Pancreas (tissue), 10 donors: Measurements from ENCODE around the gene LRP1B. TPM values are rescaled to one million over a fixed set of nuclear protein-coding genes. Genes with fewer than 3 reads are reported as not detected.
"Not testable (repeated sequence)": the region's sequence is repeated elsewhere in the genome, so short reads cannot be mapped to it uniquely, and the experiment has no call there.

ENCODE experiments used
- ATAC-seq, 4 donors: fragments of 200-7000 bp; cut with Tn5 transposase; one replicate each; pipeline versions ENCODE4 v1.8.0 to v1.9.1; 2020; ENCODE audit warnings: mild to moderate bottlenecking in 4 of 4, moderate library complexity in 4 of 4
- DNase-seq, 6 donors: peaks; one replicate each; pipeline ENCODE4 v3.0.0-alpha.2; 2020
- FAIRE-seq: peaks from 2 replicates; lab custom pipeline; 2012; peaks lifted over from hg19 to GRCh38; lab: Jason Lieb, UNC
- H3K27ac ChIP-seq, 4 donors: fragments of 200-600 bp; sonication (generic); 1 replicate in 3 of 4; 2 replicates in 1 of 4; pipeline versions ENCODE4 v1.5.0 to v1.8.0; 2020
- H3K27me3 ChIP-seq, 4 donors: fragments of 200-600 bp; one replicate each; pipeline ENCODE4 v1.8.0; 2021
- H3K36me3 ChIP-seq, 3 donors: fragments of 200-600 bp; sonication (generic) in 1 of 3; one replicate each; pipeline versions ENCODE4 v1.5.0 to v1.8.0; 2020 to 2021
- H3K4me1 ChIP-seq, 3 donors: fragments of 200-600 bp; one replicate each; pipeline ENCODE4 v1.8.0; 2021
- H3K4me3 ChIP-seq, 4 donors: fragments of 200-600 bp; sonication (generic) in 2 of 4; one replicate each; pipeline versions ENCODE4 v1.5.0 to v1.8.0; 2020 to 2021
- H3K9me3 ChIP-seq, 4 donors: fragments of 200-600 bp; one replicate each; pipeline ENCODE4 v1.8.0; 2021
- WGBS, 2 donors: extraction: QIAGEN DNeasy Blood & Tissue Kit; methylation state at CpG; one replicate each; pipeline ENCODE4 v1.1.7; 2013; 5-methylcytosine and 5-hydroxymethylcytosine counted together
- intact Hi-C, 3 donors: fragments of 100-400 bp; cut with DNase I; formaldehyde crosslinking; loops; one replicate each; pipeline versions ENCODE4 v1.11.1 to v1.14.2; 2022
- polyA plus RNA-seq, 2 donors: library from polyadenylated mRNA; stranded (reverse); fragments of 200-250 nt; gene quantifications; one replicate each; pipeline ENCODE4 v1.2.3, GENCODE V29; 2013
- total RNA-seq, 6 donors: library from RNA; stranded (reverse); fragmentation: NEBNext Ultra II Directional in 4 of 6; extraction: Animal tissue kit (Norgen Biotek cat#: 25700) in 4 of 6; gene quantifications; one replicate each; pipeline versions ENCODE4 v1.2.1 to v1.2.4, GENCODE V29; 2021 to 2023
- TF ChIP-seq, protein P1 (sequence below), 4 donors: fragments of 200-600 bp; sonication (generic) in 3 of 4; IDR thresholded peaks; one replicate each; pipeline versions ENCODE4 v1.5.0 to v1.8.0; 2021; ENCODE audit warnings: antibody characterized with exemption in 4 of 4
- donor health status: healthy with polysubstance abuse.
- donor health status: DM: no; HTN: no; CAD: no; lungs with moderate emphysema.
- donor health status: DM: no; HTN: no; CAD: no.
- donor health status: control.
- donor health status: control.
- donor health status: Bipolar disorder and iron deficiency.
- donor health status: DM: yes; HTN: yes; CAD: no.
- donor health status: DM: no; HTN: no; CAD: no.
- donor health status: DM: no; HTN: no; CAD: no.
- donor health status: DM: yes; HTN: yes; CAD: no.

LRP1B gene
- total and polyA plus RNA-seq, 8 donors = 0.06 to 0.55 (median 0.25) TPM

DNA sequence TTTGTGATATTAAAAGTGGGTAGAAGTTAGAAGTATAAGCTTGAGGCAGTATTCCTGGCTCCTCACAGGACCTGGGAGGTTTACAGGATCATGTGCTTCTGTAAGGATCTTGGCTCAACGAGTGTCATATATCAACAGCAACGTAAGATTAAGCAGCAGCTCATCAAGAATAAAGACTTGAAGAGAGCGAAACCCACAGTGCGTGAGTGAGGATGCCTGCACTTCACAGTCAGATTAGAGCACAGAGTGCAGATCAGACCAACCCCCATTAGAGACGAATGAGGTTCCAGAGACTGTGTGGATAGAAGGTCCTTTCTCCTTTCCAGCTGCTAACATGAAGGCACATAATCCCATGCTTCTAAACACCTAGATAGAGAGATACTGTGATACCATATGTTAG lies 1693.9 kb downstream of the LRP1B start:
- 63 to 71% methylated on average over 5 of the region's 5 CpGs for WGBS, 2 donors
- ATAC-seq (no peak), FAIRE-seq (no peak), DNase-seq (no peak)
- H3K9me3 ChIP-seq = no peaks in the 10 kb centered on the region
- H3K4me1 ChIP-seq = no peaks in the 10 kb centered on the region
- H3K27ac ChIP-seq = no peak overlapping the region
- intact Hi-C loops = no loop called here
- TF ChIP-seq, protein P1, sequence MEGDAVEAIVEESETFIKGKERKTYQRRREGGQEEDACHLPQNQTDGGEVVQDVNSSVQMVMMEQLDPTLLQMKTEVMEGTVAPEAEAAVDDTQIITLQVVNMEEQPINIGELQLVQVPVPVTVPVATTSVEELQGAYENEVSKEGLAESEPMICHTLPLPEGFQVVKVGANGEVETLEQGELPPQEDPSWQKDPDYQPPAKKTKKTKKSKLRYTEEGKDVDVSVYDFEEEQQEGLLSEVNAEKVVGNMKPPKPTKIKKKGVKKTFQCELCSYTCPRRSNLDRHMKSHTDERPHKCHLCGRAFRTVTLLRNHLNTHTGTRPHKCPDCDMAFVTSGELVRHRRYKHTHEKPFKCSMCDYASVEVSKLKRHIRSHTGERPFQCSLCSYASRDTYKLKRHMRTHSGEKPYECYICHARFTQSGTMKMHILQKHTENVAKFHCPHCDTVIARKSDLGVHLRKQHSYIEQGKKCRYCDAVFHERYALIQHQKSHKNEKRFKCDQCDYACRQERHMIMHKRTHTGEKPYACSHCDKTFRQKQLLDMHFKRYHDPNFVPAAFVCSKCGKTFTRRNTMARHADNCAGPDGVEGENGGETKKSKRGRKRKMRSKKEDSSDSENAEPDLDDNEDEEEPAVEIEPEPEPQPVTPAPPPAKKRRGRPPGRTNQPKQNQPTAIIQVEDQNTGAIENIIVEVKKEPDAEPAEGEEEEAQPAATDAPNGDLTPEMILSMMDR (IDR thresholded peaks at IDR 0.05) = no peak
- H3K27me3 ChIP-seq = no peaks in the 10 kb centered on the region
- no peaks in the 10 kb centered on the region for H3K36me3 ChIP-seq
- no peak overlapping the region for H3K4me3 ChIP-seq

DNA sequence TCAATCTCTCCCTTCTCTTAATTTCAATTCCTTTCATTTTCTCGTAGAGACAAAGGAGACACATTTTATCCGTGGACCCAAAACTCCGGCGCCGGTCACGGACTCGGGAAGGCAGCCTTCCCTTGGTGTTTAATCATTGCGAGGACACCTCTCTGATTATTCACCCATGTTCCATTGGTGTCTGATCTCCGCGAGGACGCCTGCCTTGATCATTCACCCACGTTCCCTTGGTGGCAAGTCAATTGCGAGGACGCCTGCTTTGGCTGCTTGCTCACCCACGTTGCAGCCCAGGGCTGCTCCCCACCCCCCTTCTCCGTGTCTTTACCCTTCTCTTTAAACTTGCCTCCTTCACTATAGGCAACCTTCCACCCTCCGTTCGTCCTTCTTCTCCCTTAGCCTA lies 1703.8 kb downstream of the LRP1B start:
- peak in 1 of 6 donors; percentile 23 for DNase-seq
- H3K4me1 ChIP-seq, H3K9me3 ChIP-seq, intact Hi-C loops, H3K27me3 ChIP-seq, H3K4me3 ChIP-seq, ATAC-seq, FAIRE-seq, H3K36me3 ChIP-seq, H3K27ac ChIP-seq: not testable (repeated sequence)
- WGBS, 2 donors = 80 to 89% methylated on average over 18 of the region's 18 CpGs

DNA sequence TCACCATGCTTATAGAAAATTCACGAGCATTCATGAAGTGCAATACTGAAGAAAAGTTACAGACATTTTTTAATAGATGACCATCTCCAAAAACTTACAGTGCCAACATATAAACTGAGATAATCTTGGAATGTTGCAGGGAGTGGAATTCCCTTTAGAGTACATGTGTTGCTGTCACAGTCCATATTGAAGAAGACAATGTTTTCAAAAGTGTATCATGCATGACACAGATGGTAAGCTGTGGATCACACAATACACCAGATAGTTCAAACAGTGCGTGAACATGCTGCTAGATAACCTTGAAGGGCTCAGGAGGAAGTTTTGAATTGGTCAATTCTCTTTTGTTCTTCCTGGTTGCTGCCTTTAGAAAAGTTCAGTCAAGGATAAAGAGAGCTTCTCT lies 1706.3 kb downstream of the LRP1B start:
- DNase-seq (no peak), ATAC-seq (no peak), FAIRE-seq (no peak)
- no peaks in the 10 kb centered on the region for H3K36me3 ChIP-seq
- no peaks in the 10 kb centered on the region for H3K27me3 ChIP-seq
- no peak overlapping the region for H3K4me3 ChIP-seq
- TF ChIP-seq, protein P1 (IDR thresholded peaks at IDR 0.05) = no peak
- H3K4me1 ChIP-seq = no peaks in the 10 kb centered on the region
- H3K27ac ChIP-seq = no peak overlapping the region
- intact Hi-C loops = no loop called here
- 52 to 64% methylated on average over 2 of the region's 2 CpGs for WGBS, 2 donors
- H3K9me3 ChIP-seq = no peaks in the 10 kb centered on the region

DNA sequence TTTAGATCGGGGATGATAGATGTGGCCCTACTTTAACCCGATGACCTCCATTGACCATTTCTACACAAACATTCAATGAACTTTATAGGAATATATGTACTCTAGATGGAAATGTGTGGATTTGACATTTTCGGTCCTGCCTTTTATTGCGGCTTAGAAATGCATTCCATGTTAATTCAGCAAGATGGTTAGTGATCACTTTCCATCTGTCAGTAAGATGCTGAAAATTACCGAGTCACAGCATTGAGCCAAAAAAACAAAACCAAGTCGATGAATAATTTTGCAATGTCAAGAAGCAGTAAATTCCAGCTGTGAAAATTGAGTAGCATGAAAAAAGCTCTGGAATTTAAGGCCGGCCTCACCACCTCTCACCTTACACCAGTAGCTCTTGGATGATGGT lies 1708.1 kb downstream of the LRP1B start:
- Histone ChIP-seq H3K27ac (no peak overlapping the region), H3K9me3 (no peaks in the 10 kb centered on the region), H3K36me3 (no peaks in the 10 kb centered on the region), H3K4me1 (no peaks in the 10 kb centered on the region), H3K27me3 (no peaks in the 10 kb centered on the region), H3K4me3 (no peak overlapping the region)
- no peak for FAIRE-seq
- WGBS, 2 donors = 85 to 91% methylated on average over 7 of the region's 7 CpGs
- ATAC-seq = no peak
- intact Hi-C loops = no loop called here
- no peak for DNase-seq
- TF ChIP-seq, protein P1 (IDR thresholded peaks at IDR 0.05) = no peak

DNA sequence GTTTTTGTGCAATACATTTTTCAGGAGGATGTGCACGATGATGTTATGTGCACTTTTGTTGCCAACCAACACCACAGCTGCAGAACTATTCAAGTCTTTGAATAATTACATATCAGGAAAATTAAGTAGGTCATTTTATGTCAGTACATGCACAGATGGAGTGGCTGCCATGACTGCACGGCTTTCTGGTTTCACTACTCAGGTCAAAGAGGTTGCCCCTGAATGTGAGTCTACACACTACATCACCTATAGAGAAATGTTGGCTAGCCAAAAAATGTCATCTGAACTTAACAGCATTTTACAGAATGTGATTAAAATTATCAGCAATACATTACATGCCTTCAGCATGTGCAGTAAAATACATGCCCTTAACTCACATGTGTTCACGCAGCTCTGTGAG lies 1713.3 kb downstream of the LRP1B start:
- H3K36me3 ChIP-seq = no peaks in the 10 kb centered on the region
- intact Hi-C loops = no loop called here
- no peak overlapping the region for H3K4me3 ChIP-seq
- H3K27ac ChIP-seq = no peak overlapping the region
- TF ChIP-seq, protein P1 (IDR thresholded peaks at IDR 0.05) = no peak
- FAIRE-seq (no peak), DNase-seq (no peak), ATAC-seq (no peak)
- no peaks in the 10 kb centered on the region for H3K9me3 ChIP-seq
- H3K4me1 ChIP-seq = no peaks in the 10 kb centered on the region
- WGBS, 2 donors = 71 to 78% methylated on average over 3 of the region's 3 CpGs
- H3K27me3 ChIP-seq = no peaks in the 10 kb centered on the region
